GM18873 (cell line): ENCODE measurements around the gene NOC2L.

Experiments
- ATAC-seq: cut with Tn5 transposase; IDR thresholded peaks from one replicate; pipeline ENCODE4 v1.9.1; 2021; ENCODE audit warnings: mild to moderate bottlenecking, moderate library complexity, moderate number of reproducible peaks; ENCODE audit not compliant: unreplicated experiment, low FRiP score

Gene NOC2L

GRCh38 chr1:975896-976683 is 17.0 kb upstream of the NOC2L start:
- ATAC-seq = no peak

DNA sequence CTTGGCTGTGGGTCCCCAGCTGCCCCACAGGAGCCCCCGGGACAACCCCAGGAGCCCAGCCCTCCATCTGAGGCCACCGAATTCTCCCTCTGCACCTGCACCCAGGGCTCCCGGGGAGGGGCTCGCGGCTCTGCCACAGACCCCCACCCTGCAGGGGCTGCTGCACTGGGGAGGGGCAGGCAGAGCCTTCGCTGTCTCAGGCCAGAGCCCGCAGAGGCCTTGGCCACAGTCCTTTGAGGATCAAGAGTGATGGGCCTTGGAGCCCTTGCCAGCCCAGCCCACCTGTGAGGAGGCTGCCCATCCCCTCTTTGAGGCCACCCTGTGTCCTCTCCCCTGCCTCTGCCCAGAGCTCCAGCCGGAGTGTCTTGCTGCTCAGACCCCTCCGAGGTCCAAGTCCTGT is 16.3 kb upstream of the NOC2L start:
- ATAC-seq = no peak

DNA sequence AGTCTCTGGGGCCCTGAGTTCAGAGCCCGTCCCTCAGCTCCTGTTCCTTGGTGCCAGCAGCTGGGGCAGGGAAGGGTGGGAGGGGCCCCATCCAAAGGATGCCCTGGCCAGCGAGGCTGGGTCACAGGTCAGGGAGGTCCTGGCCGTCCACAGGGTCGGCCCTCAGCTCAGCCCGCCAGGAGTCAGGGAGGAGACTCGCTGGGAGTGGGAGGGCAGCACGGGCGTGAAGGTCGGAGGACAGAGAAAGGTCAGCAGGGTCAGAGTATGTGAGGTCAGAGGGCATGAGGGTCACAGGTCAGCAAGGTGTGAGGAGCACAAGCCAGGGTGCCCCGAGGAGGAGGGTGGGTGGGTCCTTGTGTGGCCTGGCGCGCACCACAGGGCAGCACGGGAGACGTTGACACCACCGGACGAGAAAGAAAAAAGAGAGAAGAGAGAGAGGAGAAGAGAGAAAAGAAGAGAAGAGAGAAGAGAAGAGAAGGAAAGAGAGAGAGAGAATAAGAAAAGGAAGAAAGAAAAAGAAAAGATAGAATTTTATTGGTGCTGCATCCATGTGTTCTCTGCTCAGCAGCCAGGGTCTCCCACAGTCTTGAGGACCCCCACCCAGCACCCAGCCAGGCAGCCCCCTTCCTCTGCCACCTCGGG is 15.8 kb upstream of the NOC2L start:
- ATAC-seq = no peak

DNA sequence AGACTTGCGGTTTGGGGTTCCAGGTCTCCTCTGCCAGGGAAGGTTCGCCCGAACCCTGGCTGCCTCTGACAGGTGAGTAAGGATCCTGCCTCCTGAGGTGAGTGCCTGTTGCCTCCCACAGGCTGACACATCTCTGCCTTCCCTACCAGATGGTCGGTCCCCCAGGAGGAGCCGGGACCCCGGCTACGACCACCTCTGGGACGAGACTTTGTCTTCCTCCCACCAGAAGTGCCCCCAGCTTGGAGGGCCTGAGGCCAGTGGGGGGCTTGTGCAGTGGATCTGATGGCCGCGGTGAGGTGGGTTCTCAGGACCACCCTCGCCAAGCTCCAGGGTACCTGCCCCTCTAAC is 15.2 kb upstream of the NOC2L start:
- ATAC-seq = no peak

GRCh38 chr1:973459-974292 is 14.6 kb upstream of the NOC2L start:
- ATAC-seq = no peak

DNA sequence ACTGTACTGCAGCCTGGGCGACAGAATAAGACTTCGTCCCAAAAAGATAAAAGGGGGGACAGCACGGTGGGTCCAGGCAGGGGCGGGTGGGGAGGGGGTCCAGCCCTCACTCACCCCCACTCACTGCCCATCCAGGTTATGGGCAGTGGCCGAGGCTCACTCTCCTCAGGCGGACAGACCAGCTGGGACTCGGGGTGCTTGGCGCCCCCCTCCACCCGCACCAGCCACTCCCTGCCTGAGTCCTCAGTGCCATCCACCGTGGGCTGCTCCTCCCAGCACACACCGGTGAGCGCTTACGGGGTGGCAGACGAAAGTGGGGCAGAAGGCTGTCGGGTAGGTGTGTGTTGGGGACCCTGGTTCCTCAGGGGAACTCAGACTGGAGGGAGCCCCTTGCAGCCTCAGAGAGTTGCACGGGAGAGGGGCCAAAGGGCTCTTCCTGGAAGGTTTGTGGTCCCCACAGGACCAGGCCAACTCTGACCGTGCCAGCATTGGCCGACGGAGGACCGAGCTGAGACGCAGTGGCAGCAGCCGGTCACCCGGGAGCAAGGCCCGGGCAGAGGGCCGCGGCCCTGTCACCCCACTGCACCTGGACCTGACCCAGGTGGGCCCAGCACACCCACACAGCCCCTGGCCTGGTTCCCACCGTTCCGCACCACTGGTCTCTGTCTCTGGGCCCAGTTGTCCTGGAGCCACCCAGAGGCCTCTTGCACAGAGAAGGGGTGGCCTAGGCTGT is 13.8 kb upstream of the NOC2L start:
- ATAC-seq = no peak

- ATAC-seq = no peak
Measured at GRCh38 chr1:971751-972506, 12.9 kb upstream of the NOC2L start.

DNA sequence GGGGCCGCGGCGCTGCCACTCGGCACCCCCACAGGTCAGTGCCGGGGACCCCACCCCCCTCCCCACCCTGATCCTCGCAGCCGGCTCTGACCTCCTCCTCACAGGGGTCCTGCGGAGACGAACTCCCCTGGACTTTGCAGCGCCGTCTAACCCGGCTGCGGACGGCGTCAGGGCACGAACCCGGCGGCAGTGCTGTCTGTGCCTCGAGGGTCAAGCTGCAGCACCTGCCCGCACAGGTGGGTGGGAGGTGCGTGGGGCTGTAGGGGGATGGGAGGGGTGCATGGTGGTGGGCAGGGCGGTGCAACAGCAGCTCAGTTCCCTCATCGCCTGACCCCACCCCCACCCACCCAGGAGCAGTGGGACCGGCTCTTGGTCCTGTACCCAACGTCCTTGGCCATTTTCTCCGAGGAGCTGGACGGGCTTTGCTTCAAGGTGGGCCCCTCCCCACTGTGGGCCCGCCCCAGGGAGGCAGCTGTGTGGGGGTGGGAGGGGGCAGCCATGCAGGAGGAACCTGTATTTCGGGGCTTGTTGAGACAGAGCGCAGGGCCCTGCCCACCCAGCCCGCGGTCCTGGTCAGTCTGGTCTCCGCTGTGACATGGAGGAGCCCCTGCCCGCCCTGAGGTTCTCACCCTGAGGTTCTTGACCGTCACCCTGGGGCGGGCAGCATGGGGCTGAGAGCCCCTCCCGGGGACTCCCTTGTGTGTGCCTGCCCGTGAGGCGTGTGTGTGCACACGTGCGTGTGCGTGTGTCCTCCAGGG is 12.1 kb upstream of the NOC2L start:
- no peak for ATAC-seq

DNA sequence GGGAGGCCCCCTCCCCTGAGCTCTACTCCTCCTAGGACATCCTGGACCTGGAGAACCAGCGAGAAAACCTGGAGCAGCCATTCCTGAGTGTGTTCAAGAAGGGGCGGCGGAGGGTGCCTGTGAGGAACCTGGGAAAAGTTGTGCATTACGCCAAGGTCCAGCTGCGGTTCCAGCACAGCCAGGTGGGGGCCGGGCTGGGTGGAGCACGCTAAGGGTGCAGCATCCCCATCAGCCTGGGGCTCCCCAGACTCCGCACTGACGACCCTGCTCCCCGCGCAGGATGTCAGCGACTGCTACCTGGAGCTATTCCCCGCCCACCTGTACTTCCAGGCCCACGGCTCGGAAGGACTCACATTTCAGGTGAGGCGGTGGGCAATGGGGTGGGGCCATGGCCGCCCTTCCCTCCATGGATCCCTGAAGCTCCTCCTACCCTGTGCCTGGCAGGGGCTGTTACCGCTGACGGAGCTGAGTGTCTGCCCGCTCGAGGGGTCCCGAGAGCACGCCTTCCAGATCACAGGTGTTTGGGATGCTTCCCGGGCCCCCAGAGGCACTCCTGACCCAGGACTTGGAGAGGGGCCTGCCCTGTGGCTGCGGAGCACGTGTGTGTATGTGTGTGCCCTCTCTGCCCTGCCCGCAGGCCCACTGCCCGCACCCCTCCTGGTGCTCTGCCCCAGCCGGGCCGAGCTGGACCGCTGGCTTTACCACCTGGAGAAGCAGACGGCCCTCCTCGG is 11.4 kb upstream of the NOC2L start:
- ATAC-seq = no peak

GRCh38 chr1:969260-969855 is 10.3 kb upstream of the NOC2L start:
- no peak for ATAC-seq

DNA sequence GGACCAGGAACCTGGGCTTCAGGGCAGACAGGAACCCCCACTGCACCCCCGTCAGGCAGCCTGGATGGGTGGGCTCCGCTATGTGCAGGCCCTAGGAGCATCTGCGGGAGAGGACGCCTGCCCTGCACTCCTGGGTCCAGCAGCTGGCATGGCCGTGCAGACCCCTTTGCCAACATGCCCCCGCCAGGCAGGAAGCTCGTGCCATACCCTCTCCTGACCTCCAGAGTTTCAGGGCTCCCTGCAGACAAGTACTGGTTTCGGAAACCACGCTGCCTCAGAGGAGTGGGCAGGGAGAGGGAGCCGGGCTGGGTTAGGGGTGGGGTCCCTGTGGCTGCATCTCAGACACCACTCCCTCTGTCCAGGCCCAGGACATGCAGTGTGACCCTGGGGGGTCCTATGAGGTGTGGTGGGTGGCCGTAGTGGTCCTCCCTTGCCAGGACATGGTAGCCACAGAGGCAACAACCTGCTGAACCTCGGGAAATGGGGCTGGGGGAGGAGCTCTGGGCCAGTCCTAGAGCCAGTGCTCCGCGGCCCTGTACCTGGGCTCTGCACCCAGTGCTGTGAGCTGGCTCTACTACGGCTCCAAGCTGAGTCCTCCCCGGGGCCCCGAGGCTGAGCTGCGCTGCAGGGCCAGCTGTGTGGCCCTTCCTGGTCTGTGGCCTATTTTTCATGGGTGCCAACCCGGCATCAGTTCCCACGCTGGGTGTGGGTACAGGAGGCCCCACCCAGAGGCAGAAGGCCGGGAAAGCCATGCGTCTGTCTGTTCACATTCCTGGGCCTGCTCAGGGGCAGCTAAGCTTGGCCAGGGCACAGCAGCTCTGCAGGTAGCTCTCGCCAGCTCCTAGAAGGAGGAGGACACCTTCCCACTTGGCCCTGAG is 8.6 kb upstream of the NOC2L start:
- no peak for ATAC-seq

DNA sequence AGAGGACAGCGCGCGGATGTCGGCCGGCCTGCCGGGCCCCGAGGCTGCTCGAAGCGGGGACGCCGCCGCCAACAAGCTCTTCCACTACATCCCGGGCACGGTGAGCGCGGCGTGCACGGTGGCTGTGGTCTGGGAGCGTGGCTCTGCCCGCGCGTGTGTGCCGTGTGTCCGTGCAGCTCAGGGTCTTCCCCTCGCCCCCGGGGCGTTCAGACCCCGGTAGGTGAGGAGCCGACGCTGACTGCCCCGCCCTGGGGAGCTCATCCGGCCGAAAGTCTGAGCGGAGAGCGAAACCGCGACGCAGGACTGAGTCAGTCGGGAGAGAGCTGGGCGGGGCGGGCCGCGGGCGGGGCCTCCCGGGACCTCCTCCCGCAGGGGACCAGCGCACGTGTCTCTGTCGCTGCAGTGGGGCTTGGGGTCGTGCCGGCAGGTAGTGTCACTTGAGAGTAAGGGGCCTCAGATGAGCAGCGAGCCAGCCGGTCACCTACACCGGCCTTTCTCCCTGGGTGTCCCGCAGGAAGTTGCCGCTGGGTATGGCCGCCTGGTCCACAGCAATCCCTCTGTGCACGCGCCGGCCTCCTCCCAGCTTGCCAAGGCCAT is 7.7 kb upstream of the NOC2L start:
- ATAC-seq = no peak

GRCh38 chr1:966135-966703 is 7.2 kb upstream of the NOC2L start, which contains the start of gene PLEKHN1:
TSS of gene PLEKHN1 (plus strand) at chr1:966482. CDS start at chr1:966532, 50 bp downstream.
- no peak for ATAC-seq

DNA sequence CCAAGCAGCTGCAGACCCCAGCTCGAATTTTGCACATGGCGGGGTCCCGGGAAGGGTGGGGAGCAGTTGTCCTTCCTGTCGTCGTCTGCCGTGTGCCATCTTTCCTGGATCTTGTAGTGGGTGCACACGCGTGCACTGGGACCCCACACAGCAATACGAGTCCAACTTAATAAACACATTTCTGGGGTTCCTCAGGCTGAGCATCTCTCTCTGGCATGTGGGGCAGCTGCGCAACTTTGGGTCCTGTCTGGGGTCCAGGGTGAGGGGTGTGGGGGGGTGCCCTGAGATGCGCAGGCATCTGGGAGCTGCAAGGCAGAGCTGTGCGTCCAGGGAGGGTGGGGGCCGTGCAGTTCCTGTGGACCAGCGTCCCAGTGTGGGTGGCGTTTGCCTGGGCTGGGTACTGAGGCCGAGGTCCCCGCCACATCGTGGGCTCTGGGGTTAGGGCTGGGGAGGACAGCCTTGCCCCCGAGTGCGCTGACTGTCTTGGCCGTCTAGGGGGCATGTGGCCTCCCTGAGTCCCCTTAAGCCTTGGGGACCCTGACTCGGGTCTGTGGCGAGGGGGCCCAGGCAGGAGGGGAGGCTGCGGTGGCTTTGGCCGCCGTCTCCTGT is 6.6 kb upstream of the NOC2L start:
- no peak for ATAC-seq

DNA sequence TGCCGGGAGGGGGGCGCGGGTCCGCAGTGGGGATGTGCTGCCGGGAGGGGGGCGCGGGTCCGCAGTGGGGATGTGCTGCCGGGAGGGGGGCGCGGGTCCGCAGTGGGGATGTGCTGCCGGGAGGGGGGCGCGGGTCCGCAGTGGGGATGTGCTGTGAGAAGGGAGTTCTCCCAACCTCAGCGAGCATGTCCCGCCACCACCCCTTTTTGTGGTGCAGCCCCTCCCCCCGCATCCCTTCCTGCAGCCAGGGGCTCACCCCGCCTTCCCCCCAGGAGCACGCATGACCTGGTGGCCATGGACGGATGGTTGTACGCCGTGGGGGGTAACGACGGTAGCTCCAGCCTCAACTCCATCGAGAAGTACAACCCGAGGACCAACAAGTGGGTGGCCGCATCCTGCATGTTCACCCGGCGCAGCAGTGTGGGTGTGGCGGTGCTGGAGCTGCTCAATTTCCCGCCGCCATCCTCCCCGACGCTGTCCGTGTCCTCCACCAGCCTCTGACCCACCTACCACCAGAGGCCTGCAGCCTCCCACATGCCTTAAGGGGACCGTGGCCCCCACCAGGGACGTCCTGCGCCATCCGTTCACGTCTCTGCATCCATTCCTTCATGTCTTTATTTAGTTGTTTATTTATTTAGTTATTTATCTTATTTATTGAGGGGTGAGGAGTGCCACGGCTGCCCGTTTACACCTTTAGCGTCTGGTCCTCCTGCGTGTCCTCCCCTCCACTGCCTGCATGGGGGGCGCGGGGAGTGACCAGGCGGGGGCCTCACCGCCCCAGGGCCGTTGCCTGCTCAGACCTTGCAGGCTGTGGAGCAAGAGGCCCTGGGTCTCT is 5.9 kb upstream of the NOC2L start:
- ATAC-seq = no peak
